ENCODE data around the gene POU6F2. TPM values are rescaled to one million over a fixed set of nuclear protein-coding genes. Genes with fewer than 3 reads are reported as not detected.
"Not testable (repeated sequence)": the region's sequence is repeated elsewhere in the genome, so short reads cannot be mapped to it uniquely, and the experiment has no call there.

POU6F2 gene
- total RNA-seq, 2 experiments from 2014 or later, result not detected

DNA sequence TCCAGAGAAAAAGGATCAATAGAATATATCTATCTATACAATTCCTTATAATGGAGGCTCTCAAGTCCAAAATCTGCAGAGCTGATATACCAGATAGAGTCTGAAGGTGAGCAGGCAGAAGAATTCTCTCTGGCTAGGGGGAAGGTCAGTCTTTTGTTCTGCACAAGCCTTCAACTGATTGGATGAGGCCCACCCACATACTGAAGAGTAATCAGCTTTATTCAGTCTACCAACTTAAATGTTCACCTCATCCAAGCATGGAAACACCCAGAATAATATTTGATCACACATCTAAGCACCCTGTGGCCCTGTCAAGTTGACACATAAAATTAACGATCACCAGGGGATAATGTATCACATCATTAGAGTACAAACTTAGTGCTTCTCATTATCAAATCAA, 394.7 kb downstream of the POU6F2 start:
- no peak for DNase-seq
- no peaks in the 10 kb centered on the region for H3K27me3 Mint-ChIP-seq
- H3K36me3 Mint-ChIP-seq (ENCODE audit: low read depth), result no peaks in the 10 kb centered on the region
- H3K27ac Mint-ChIP-seq, result no peak overlapping the region
- no peaks in the 10 kb centered on the region for H3K9me3 Mint-ChIP-seq
- ChIA-PET POLR2A (no interaction called here), CTCF (no interaction called here)
- H3K4me3 Mint-ChIP-seq, result no peak overlapping the region
- no peaks in the 10 kb centered on the region for H3K4me1 Mint-ChIP-seq

DNA sequence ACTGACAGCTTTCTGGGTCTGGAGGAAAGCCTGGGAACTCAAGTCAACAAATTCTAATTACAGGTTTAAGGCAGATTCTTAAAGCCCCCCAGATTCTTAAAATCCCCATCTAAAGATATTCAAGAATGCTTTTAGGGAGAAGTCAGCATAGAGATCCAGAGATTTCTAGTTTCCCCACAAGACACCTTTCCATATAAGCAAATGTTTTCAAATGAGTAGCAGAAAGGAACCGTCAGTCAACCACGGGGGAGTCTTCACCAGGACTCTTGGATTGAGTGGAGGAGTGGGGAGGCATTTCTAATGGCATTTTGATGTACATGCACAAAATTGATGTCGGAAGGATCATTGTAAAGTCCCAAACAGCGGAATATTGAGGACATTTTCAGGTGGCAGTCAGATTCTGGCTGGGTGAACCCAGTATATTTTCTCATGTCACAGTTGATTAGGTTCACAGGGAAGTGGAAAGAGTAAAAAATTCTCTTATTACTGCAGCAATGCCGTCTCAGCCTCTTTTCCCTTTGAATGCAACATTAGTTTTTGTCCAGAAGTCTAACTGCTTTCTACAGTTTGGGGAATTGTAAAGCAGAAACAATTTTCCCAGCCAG, 396.8 kb downstream of the POU6F2 start:
- H3K4me1 Mint-ChIP-seq, result no peaks in the 10 kb centered on the region
- ChIA-PET CTCF (no interaction called here), POLR2A (no interaction called here)
- DNase-seq, result no peak
- no peaks in the 10 kb centered on the region for H3K36me3 Mint-ChIP-seq (ENCODE audit: low read depth)
- no peak overlapping the region for H3K4me3 Mint-ChIP-seq
- no peak overlapping the region for H3K27ac Mint-ChIP-seq
- no peaks in the 10 kb centered on the region for H3K9me3 Mint-ChIP-seq
- no peaks in the 10 kb centered on the region for H3K27me3 Mint-ChIP-seq

DNA sequence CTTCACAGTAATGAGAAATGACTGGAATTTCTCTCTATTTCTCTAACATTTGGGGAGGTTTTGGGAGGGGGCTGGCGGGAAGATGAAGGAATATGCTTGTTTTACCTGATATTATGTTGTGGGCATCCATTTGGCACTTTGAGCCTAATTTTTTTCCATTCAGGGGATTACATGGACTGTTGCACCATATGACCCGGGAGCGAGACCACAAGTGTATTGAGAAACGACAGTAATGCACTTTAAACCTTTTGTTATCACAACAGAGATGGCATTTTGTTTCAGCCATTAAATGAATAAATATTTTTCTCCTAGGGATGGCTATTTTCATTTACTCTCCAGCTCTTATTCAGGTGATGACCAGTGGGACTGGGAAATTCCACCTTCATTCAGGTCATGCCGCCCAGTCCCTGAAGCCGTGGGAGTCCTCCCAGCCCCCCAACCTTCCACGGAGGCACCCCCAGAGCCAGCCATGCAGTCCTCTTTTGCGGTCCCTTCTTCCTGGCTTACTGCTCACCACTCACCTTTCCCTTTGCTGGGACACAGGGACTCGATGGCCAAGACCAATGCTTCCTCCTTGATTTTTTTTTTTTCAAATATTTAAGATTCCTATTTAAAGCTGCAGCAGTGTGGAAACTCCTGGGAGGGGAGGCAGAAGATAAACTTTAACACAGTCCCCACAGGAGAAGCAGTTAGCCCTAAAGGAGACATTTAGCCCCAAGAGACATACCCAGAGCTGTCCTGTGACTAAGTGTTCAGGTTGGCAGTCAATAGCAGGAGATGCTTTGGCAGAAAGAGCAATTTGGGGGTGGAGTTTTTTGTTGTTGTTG, 397.6 kb downstream of the POU6F2 start:
- Mint-ChIP-seq H3K27me3 (no peaks in the 10 kb centered on the region), H3K4me3 (no peak overlapping the region), H3K4me1 (no peaks in the 10 kb centered on the region), H3K36me3 (ENCODE audit: low read depth) (no peaks in the 10 kb centered on the region), H3K27ac (no peak overlapping the region), H3K9me3 (no peaks in the 10 kb centered on the region)
- no peak for DNase-seq
- CTCF ChIA-PET, result no interaction called here
- POLR2A ChIA-PET, result no interaction called here

DNA sequence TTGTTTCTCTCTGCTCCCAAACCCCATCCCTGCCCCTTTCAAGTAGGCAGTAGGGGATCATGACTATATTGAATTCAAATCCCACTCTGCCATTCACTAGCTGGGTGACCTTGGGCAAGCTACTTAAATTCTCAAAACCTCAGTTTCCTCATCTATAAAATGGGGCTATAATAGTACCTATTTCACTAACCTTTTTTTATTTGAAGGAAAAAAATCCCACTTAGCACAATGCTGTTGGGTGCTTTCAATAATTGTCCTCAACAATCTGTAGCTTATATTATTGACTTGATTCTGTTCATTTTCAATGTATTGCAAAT, 398.1 kb downstream of the POU6F2 start:
- Mint-ChIP-seq H3K4me3 (no peak overlapping the region), H3K9me3 (no peaks in the 10 kb centered on the region), H3K27me3 (no peaks in the 10 kb centered on the region), H3K27ac (no peak overlapping the region), H3K4me1 (no peaks in the 10 kb centered on the region), H3K36me3 (ENCODE audit: low read depth) (no peaks in the 10 kb centered on the region)
- POLR2A ChIA-PET, result no interaction called here
- DNase-seq, result no peak
- CTCF ChIA-PET, result no interaction called here

DNA sequence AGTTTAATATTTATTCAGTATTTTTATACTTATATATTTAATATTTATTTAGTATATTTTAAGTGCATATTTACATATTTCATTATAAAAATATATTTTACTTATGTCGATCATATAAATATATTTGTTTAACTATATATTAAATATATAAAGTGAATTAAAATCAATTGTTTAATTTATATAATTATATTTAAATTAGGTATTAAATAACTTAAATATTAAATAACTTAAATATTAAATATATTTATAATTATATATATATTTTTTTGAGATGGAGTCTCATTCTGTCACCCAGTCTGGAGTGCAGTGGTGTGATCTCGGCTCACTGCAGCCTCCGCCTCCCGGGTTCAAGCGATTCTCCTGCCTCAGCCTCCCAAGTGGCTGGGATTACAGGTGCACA, 399.2 kb downstream of the POU6F2 start:
- H3K36me3 Mint-ChIP-seq (ENCODE audit: low read depth); H3K4me1 Mint-ChIP-seq; H3K9me3 Mint-ChIP-seq; POLR2A ChIA-PET; H3K27ac Mint-ChIP-seq; DNase-seq; H3K4me3 Mint-ChIP-seq; H3K27me3 Mint-ChIP-seq; CTCF ChIA-PET: not testable (repeated sequence)

DNA sequence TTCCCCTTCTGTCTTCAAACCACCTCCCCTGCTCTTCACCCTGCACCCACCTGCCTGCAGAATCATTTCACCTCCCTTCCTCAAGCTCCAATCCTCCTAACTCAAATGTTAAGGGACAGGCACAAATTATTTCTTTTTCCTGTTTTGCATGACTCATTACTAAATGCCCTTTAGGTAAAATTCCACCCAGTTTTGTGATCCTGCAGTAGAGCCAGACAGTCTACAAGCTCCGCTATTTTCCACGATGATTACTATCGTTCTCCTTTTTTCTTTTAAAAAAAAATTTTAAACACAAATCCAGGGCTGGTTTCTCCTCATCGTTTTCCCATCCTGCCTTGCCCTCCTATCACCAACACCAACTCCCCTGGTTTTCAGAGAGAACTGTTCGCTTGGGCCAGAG, 401.7 kb downstream of the POU6F2 start:
- POLR2A ChIA-PET, result no interaction called here
- no peaks in the 10 kb centered on the region for H3K9me3 Mint-ChIP-seq
- H3K4me3 Mint-ChIP-seq, result no peak overlapping the region
- no peak overlapping the region for H3K27ac Mint-ChIP-seq
- DNase-seq, result no peak
- CTCF ChIA-PET, result no interaction called here
- H3K27me3 Mint-ChIP-seq, result no peaks in the 10 kb centered on the region
- H3K4me1 Mint-ChIP-seq, result no peaks in the 10 kb centered on the region
- no peaks in the 10 kb centered on the region for H3K36me3 Mint-ChIP-seq (ENCODE audit: low read depth)

DNA sequence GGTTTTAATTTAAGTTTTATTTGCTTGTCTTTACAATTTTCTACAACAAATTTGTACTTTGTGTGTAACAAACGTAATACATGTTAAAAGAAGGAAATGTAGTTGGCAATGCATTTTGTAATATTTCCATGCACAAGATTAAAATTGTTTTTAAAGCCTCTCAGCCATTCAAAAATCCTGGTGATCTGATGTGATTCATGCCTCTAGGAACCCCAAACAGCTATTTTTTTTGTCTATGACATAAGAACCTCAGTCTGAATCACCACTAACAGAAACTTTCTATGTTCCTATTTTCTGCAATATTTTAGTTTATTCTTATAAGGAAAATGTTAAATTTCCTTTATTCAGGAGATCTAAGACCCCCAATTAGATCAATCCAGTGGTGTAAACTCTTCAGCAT, 405.4 kb downstream of the POU6F2 start:
- ChIA-PET POLR2A (no interaction called here), CTCF (no interaction called here)
- no peak for DNase-seq
- no peaks in the 10 kb centered on the region for H3K4me1 Mint-ChIP-seq
- H3K36me3 Mint-ChIP-seq (ENCODE audit: low read depth), result no peaks in the 10 kb centered on the region
- no peaks in the 10 kb centered on the region for H3K9me3 Mint-ChIP-seq
- peaks cover 6% of the 10 kb centered on the region for H3K27me3 Mint-ChIP-seq
- H3K4me3 Mint-ChIP-seq, result no peak overlapping the region
- no peak overlapping the region for H3K27ac Mint-ChIP-seq

DNA sequence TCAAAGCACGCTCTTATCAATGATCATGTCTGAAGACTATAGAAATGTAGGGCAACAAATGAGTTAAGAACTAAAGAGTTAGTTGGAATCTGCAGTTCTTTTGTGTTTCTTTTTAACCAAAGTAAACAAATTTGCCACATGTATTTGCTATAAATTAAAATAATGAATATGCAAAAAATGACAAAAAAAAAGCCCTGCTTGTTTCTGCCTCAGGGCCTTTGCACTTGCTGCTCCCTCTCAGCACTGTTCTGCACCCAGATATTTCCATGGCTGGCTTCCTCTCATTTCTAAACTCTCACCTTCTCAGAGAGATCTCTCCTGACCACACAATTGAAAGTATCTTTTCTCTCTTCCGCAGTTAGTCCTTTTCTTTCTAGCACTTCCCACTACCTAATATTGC, 406.7 kb downstream of the POU6F2 start:
- no peak overlapping the region for H3K4me3 Mint-ChIP-seq
- H3K27me3 Mint-ChIP-seq, result peaks cover 7% of the 10 kb centered on the region
- no peaks in the 10 kb centered on the region for H3K9me3 Mint-ChIP-seq
- no peaks in the 10 kb centered on the region for H3K4me1 Mint-ChIP-seq
- no peaks in the 10 kb centered on the region for H3K36me3 Mint-ChIP-seq (ENCODE audit: low read depth)
- no peak overlapping the region for H3K27ac Mint-ChIP-seq
- POLR2A ChIA-PET, result no interaction called here
- no peak for DNase-seq
- CTCF ChIA-PET, result no interaction called here

DNA sequence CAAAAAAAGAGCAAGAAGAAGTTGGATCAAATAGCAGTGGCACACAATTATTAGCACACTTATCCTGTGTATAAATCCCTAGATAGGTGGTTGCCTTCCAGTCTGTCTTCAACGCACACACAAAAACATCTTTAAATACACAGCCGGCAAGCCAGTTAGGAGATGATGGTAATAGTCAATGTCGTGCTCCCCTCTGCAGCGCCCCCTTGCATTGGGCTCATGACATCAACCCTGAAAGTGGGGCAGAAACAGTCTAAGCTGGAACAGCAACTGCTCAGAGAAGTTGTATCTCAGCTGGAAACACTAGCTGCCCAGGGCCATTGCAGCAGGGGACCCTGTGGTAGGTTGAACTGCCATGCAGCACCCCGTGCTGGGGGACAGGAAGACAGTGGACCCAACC, 409.0 kb downstream of the POU6F2 start:
- no peaks in the 10 kb centered on the region for H3K4me1 Mint-ChIP-seq
- POLR2A ChIA-PET, result no interaction called here

DNA sequence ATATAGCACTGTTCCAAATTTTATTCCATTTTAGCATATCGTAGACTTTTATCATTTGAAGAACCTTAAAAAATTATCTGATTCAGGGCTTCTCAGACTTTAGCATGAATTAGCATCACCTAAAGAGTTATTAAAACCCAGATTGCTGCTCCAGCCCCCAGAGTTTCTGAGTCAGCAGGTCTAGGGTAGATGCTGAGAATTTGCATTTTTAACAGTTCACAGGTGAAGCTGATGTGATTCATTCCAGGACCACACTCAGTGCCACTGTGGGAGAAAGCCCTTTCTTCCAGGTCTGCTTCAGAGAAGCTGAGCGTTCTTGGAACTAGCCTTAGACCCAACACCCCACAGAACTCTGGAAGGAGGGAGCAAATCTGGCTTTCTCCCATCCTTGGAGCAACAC, 414.4 kb downstream of the POU6F2 start:
- no peak overlapping the region for H3K4me3 Mint-ChIP-seq
- no peaks in the 10 kb centered on the region for H3K4me1 Mint-ChIP-seq
- no peaks in the 10 kb centered on the region for H3K9me3 Mint-ChIP-seq
- ChIA-PET POLR2A (no interaction called here), CTCF (interaction anchor here (0.9 kb wide), 1 partner anchor 23 kb away, joined by 3 read pairs; no protein-coding TSS in a partner anchor)
- H3K27me3 Mint-ChIP-seq, result peaks cover 22% of the 10 kb centered on the region
- no peak for DNase-seq
- no peak overlapping the region for H3K27ac Mint-ChIP-seq
- H3K36me3 Mint-ChIP-seq (ENCODE audit: low read depth), result no peaks in the 10 kb centered on the region

More for the DNA sequence above, 409.0 kb downstream of the POU6F2 start:
- H3K4me3 Mint-ChIP-seq, result no peak overlapping the region
- peaks cover 11% of the 10 kb centered on the region for H3K27me3 Mint-ChIP-seq
- no peaks in the 10 kb centered on the region for H3K9me3 Mint-ChIP-seq
- no peak overlapping the region for H3K27ac Mint-ChIP-seq
- no peak for DNase-seq
- H3K36me3 Mint-ChIP-seq (ENCODE audit: low read depth), result no peaks in the 10 kb centered on the region
- CTCF ChIA-PET, result no interaction called here

DNA sequence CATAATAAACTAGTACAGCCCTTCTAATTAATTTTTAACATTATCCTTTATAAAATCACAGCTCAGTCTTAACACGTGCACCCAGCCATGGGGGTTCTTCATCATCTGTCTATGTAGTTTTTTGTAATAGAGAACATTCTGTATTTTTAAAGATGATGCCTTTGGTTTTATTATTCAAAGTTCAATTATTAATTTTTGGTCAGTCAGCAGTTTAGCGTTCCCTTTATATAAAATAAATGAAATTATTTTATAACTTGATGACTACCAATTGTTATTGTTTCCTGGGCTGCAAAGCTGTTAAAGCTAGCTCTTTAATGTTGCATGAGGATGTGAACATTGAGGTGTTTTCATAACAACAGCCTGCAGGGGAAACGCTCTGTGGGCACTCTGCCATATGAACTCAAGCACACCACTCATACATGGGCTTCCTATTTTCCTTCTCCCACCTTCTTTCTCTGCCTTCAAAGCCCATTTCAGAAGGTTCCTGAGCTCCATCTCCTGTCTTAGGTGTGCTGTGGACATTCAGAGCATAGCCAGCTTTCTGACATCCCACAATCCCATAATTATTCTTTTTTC, 416.5 kb downstream of the POU6F2 start:
- ChIA-PET CTCF (no interaction called here), POLR2A (no interaction called here)
- H3K27me3 Mint-ChIP-seq, result peaks cover 21% of the 10 kb centered on the region
- no peak overlapping the region for H3K4me3 Mint-ChIP-seq
- no peak overlapping the region for H3K27ac Mint-ChIP-seq
- H3K4me1 Mint-ChIP-seq, result no peaks in the 10 kb centered on the region
- DNase-seq, result no peak
- H3K9me3 Mint-ChIP-seq, result no peaks in the 10 kb centered on the region
- H3K36me3 Mint-ChIP-seq (ENCODE audit: low read depth), result no peaks in the 10 kb centered on the region

DNA sequence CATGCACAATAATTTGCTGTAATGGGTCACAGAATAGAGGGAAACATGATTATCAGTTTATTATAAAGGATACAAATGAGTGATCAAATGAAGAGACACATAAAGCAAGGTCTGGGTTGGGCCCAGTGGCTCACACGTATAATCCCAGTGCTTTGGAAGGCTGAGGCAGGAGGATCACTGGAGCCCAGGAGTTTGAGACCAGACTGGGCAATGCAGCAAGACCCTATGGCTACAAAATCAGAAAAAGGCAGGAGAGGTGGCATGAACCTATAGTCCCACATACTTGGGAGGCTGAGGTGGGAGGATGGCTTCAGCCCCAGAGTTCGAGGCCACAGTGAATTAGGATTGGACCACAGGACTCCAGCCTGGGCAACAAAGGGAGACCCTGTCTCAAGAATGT, 421.7 kb downstream of the POU6F2 start:
- no peak for DNase-seq
- ChIA-PET POLR2A (no interaction called here), CTCF (no interaction called here)
- Mint-ChIP-seq H3K27me3 (peaks cover 18% of the 10 kb centered on the region), H3K9me3 (no peaks in the 10 kb centered on the region), H3K36me3 (ENCODE audit: low read depth) (no peaks in the 10 kb centered on the region), H3K27ac (no peak overlapping the region), H3K4me3 (no peak overlapping the region), H3K4me1 (no peaks in the 10 kb centered on the region)

DNA sequence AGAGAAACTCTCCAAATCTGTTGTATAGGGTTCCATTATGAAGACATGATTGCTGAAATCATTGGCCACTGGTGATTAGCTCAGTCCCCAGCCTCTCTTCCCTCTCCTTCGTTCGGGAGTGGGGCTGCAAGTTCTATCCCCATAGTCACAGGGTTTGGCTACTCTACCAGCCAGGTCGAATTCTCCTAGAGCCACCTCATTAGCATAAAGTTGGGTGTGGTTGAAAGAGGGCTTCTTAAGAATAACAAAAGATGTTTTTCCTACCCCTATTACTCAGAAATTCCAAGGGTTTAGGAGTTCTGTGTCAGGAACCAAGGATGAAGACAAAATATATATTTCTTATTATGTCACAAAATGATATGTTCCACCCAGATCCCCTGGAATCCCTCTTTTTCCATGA, 422.3 kb downstream of the POU6F2 start:
- Mint-ChIP-seq H3K27ac (no peak overlapping the region), H3K27me3 (peaks cover 13% of the 10 kb centered on the region), H3K36me3 (ENCODE audit: low read depth) (no peaks in the 10 kb centered on the region), H3K4me1 (no peaks in the 10 kb centered on the region), H3K9me3 (no peaks in the 10 kb centered on the region), H3K4me3 (no peak overlapping the region)
- ChIA-PET POLR2A (no interaction called here), CTCF (no interaction called here)
- DNase-seq, result no peak

DNA sequence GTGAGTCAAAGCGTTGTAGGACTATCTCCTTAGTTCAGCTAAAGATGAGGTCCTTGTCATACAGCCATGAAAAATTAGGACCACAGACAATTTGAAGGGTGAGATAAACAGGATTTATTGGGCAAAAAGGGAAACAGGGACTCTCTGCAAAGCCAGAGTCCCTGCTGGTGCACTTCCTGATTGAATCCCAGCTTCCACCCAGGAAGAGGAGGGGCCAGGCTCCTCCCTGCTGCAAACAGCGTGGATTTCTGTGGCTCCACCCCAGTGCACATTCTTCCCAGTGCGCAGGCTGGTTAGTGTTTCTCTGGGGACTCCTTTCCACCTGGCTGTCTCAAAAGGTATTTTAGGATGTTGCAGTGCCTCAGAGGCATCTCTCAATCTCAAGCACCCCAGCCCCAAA, 423.1 kb downstream of the POU6F2 start:
- Mint-ChIP-seq H3K27ac (no peak overlapping the region), H3K4me3 (no peak overlapping the region), H3K27me3 (peaks cover 4% of the 10 kb centered on the region), H3K4me1 (no peaks in the 10 kb centered on the region), H3K9me3 (no peaks in the 10 kb centered on the region), H3K36me3 (ENCODE audit: low read depth) (no peaks in the 10 kb centered on the region)
- DNase-seq, result no peak
- POLR2A ChIA-PET, result no interaction called here
- CTCF ChIA-PET, result no interaction called here
